ENCODE measurements around the gene TMEM178B.

DNA sequence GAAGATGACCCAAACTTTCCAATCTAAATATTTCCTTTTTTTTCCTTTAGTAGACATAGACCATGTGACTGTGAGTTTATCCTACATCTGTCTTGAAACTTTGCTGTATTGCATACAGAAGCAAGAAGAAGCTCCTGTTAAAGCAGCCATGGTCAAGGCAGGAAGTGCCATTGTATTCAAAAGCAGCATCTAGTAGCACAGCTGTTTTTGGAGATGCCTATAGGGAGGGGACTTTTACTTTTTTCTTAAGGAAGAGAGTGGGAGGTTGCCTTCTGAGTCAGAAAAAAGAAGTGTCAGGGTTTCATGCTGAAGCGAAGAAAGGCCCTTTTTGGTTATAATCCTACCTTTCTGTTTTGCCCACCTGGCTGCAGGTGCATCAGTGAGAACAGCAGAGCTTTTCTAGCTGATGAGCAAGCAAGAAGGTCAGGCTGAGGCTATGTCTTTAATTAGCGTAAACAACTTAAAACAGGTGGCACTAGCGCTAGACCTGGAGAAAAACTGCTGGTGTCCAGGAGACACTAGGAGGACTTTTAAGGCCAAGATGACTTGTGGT is 243.2 kb downstream of the TMEM178B start:
- TF ChIP-seq, protein P1, sequence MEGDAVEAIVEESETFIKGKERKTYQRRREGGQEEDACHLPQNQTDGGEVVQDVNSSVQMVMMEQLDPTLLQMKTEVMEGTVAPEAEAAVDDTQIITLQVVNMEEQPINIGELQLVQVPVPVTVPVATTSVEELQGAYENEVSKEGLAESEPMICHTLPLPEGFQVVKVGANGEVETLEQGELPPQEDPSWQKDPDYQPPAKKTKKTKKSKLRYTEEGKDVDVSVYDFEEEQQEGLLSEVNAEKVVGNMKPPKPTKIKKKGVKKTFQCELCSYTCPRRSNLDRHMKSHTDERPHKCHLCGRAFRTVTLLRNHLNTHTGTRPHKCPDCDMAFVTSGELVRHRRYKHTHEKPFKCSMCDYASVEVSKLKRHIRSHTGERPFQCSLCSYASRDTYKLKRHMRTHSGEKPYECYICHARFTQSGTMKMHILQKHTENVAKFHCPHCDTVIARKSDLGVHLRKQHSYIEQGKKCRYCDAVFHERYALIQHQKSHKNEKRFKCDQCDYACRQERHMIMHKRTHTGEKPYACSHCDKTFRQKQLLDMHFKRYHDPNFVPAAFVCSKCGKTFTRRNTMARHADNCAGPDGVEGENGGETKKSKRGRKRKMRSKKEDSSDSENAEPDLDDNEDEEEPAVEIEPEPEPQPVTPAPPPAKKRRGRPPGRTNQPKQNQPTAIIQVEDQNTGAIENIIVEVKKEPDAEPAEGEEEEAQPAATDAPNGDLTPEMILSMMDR (IDR thresholded peaks at IDR 0.05): no peak
- TF ChIP-seq POLR2A (IDR thresholded peaks at IDR 0.05; ENCODE audit: low read depth) (no peak), POLR2AphosphoS5 (IDR thresholded peaks at IDR 0.05) (no peak), EP300 (IDR thresholded peaks at IDR 0.05) (no peak)

Data from esophagus muscularis mucosa (tissue), 4 donors.